NCI-H526 (cell line): ENCODE measurements around the gene LIPC.

Experiments used
- DNase-seq, 2 experiments: peaks; one replicate each; lab custom pipeline; 2025; lab: John Stamatoyannopoulos, UW

The LIPC gene

DNA sequence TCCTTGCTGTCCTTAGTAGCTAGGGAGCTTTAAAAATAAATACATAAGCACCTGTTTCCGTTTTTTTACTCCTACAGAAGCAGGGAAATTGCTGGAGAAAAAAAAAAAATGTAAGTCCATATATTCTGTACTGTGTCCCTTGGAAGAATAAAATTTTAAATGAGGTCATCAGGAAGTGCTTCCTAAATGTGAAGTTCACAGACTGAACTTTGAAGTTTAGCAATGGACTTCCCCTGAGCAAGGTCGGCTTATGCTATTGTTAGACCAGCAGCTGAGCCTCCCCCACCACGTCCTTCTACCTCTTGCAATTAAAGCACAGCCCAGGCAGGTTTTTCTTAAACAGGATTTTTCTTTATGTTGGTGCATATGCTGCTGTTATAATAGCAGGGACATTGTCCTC, 26.3 kb downstream of the LIPC start:
- no peak for DNase-seq

DNA sequence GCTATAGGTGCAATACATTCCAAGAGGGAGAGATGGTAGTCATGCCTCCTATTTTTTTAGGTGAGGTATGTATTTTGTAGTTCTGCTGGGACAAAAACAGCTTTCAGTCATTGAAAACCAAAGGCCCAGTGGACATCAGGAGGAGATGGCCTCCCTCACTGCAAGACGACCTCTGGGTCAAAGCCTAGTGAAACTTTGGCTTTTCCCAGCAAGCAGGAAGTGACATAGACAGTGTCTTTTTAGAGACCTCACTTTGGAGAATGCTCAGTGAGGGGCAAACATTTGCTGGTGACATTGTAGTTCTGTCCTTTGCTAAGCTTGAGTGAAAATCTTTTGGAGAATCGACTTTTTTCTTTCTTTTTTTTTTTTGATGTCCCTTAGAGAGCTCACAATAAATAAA, 27.3 kb downstream of the LIPC start:
- no peak for DNase-seq

DNA sequence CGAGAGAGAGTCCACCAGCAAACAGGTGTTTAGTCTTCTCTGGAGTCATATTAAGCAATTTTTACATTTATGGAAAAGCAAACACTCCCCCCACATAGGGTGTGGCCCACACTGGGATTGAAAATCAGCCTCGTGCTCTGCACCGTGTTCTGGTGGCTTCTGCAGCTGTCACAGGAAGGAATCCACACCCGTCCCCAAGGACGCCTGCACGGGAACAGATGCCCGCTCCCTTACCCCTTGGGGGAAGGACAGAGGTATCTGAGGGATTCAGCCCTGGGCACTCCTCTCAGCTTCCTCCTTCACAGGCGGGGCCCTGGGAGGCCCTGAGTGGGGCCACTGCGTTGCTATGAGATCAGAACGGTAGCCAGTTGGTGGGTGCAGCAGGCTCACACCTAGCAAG, 27.8 kb downstream of the LIPC start:
- DNase-seq: peak in 1 of 2 experiments; percentile 10

DNA sequence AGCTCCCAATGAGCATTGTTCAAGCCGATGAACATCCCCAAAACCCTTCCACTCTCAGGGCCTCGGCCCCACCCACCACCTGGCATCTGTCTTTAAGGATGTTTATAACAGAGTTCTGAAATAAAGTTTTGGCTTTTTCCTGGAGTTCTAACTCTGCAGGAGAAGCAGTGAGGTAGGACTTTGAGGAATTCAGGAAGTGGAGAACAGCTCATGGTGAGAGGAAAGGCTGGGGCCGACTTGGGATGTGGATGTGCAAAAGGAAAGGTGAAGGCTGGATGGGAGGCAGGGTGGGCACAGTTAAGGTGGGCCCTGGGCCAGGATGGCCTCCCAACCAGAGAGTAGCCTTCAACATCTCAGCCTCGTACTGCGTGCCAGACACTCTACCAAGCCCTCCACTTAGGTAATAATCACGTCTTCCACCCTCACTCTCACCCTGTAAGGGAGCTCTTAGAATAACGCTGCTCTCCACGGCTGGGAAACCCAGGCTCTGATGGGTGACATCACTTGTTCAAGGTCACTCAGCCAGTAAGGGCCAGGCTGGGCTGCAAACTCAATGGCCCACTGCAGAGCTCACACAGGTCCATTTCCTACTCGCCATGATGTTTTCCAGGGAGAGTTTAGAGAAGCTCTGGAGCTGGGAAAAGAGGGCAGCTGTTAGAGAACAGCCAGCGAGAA, 28.5 kb downstream of the LIPC start:
- DNase-seq: no peak

- DNase-seq: no peak
These were observed 29.1 kb downstream of the LIPC start for GRCh38 chr15:58460872-58461271.

GRCh38 chr15:58462547-58462946, 30.8 kb downstream of the LIPC start:
- peak in 1 of 2 experiments; percentile 35 for DNase-seq

- peak; percentile 11 to 44 for DNase-seq
These were observed 31.3 kb downstream of the LIPC start for GRCh38 chr15:58462973-58463663.

- peak in 1 of 2 experiments; percentile 15 for DNase-seq
These were observed 32.2 kb downstream of the LIPC start for GRCh38 chr15:58463815-58464650.

GRCh38 chr15:58465070-58465469, 33.3 kb downstream of the LIPC start:
- no peak for DNase-seq

- DNase-seq: no peak
These were observed 34.2 kb downstream of the LIPC start for GRCh38 chr15:58465866-58466517.

DNA sequence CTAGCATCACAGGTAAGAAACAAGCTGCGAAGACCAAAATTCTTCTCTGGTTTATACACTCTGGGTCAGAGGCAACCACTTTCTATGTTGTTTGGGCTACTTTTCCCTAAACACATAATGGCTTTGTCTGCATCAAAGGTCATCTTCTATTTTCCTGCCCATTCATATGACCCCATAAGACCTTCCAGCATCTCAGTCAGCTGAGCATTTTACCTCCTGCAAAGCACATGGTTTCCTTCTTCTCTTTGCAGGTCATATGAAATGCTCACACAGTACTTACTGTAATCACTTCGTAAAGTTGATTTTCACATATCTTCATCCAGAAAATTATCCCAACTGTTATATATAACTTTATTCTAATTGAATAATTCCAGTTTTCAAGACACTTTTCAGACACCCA, 34.8 kb downstream of the LIPC start:
- no peak for DNase-seq

GRCh38 chr15:58467121-58467721, 35.4 kb downstream of the LIPC start:
- DNase-seq: peak; percentile 92 to 93

- DNase-seq: peak; percentile 68 to 78
These were observed 36.1 kb downstream of the LIPC start for GRCh38 chr15:58467722-58468423.

DNA sequence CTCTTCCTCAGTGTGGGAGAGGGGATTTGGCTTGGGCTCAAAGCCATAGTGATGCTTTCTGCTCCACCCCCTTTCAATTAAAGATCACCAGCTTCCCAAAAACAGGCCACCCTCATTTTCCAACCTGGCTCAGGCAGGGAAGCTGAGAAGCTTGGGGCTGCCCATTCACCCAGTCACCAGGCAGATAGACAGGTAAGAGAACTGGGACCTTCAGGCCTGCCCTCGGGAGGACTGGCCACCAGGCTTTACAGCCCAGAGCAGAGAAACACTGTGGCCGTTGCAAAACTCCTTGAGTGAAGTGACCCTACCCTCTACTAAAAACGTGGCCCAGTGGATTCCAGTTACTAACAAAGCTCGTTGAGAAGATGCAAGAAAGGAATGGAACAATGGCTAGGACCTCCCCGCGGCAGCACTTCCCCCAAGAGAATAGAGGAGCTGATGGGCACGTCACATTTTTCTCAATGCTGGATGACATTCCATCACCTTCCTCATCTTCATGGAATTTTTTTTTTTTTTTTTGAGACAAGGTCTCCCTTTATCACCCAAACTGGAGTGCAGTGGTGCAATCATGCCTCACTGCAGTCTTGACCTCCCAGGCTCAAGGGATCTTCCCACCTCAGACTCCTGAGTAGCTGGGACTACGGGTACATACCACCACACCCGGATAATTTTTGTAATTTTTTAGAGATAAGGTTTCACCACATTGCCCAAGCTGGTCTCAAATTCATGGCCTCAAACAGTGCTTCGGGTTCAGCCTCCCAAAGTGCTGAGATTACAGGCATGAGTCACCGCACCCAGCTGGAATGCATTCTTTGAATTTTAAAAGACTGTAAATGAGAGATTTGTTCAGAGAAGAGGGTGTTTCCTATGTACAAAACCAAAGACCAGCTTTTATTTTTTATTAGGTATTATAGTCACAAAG, 37.9 kb downstream of the LIPC start:
- no peak for DNase-seq

DNA sequence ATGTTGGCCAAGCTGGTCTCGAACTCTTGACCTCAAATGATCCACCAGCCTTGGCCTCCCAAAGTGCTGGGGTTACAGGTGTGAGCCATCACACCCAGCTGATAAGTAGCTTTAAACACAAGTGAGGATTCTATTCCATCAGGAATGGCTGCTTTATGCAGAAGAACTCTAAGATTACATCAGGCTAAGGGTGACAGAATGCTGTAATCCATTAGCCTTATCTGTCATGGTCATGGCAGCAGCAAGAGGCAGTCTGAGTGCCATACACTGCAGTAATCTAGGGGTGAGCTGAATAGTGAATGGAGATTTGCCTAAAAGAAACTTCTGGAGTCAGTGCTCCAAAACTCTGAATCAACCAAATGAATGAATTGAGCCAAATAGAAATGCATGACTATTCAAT, 39.6 kb downstream of the LIPC start:
- no peak for DNase-seq

DNA sequence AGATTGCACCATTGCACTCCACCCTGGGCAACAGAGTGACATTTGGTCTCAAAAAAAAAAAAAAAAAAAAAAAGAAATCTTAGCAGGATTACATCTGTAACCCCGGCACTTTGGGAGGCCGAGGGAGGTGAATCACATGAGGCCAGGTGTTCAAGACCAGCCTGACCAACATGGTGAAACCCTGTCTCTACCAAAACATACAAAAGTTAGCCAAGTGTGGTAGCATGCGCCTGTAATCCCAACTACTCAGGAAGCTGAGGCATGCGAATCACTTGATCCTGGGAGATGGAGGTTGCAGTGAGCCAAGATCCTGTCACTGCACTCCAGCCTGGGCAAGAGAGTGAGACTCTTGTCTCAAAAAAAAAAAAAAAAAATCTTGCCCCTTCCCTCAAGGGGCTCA, 40.4 kb downstream of the LIPC start:
- DNase-seq: no peak

- DNase-seq: no peak
These were observed 41.2 kb downstream of the LIPC start for GRCh38 chr15:58472821-58473581.

- no peak for DNase-seq
These were observed 41.9 kb downstream of the LIPC start for GRCh38 chr15:58473724-58474123.

GRCh38 chr15:58474741-58475323, 43.0 kb downstream of the LIPC start:
- DNase-seq: no peak
